Stimulated activated CD8-positive, alpha-beta memory T cell treated with anti-CD3 and anti-CD28 coated beads, Interleukin-4, amount 100 ng/mL, for 1 hour (primary cell): ENCODE data around the gene POLDIP2.

Experiments used
- DNase-seq, 2 donors: peaks; one replicate each; pipeline ENCODE4 v3.0.0-alpha.2; 2020; ENCODE audit warnings: low read depth in 2 of 2, low spot score in 1 of 2

Gene POLDIP2

GRCh38 chr17:28357061-28357900 lies at the start of gene POLDIP2:
Gene POLDIP2, minus strand, starts transcription at chr17:28357527. Its CDS starts 79 bp downstream, at chr17:28357448.
- peak; percentile 85 to 91 for DNase-seq

GRCh38 chr17:28406473-28406814 lies 49.1 kb upstream of the POLDIP2 start:
- DNase-seq: no peak

GRCh38 chr17:28405632-28406472 lies 48.5 kb upstream of the POLDIP2 start, which contains the start of gene SLC46A1:
Gene SLC46A1, minus strand, starts transcription at chr17:28406212. Its CDS starts 98 bp downstream, at chr17:28406114.
- DNase-seq: no peak

- DNase-seq: no peak
Measured at GRCh38 chr17:28404812-28405570, 47.7 kb upstream of the POLDIP2 start.

- no peak for DNase-seq
Measured at GRCh38 chr17:28404461-28404811, 47.1 kb upstream of the POLDIP2 start.

- no peak for DNase-seq
Measured at GRCh38 chr17:28404007-28404406, 46.7 kb upstream of the POLDIP2 start.

GRCh38 chr17:28402844-28403243 lies 45.5 kb upstream of the POLDIP2 start:
- no peak for DNase-seq

- no peak for DNase-seq
Measured at GRCh38 chr17:28402224-28402630, 44.9 kb upstream of the POLDIP2 start.

- no peak for DNase-seq
Measured at GRCh38 chr17:28399808-28400207, 42.5 kb upstream of the POLDIP2 start.

- DNase-seq: no peak
Measured at GRCh38 chr17:28398280-28398981, 41.1 kb upstream of the POLDIP2 start.

GRCh38 chr17:28397687-28398279 lies 40.5 kb upstream of the POLDIP2 start:
- DNase-seq: no peak

- DNase-seq: no peak
Measured at GRCh38 chr17:28397275-28397674, 39.9 kb upstream of the POLDIP2 start.

GRCh38 chr17:28396635-28397239 lies 39.4 kb upstream of the POLDIP2 start:
- DNase-seq: no peak

GRCh38 chr17:28395968-28396367 lies 38.6 kb upstream of the POLDIP2 start:
- no peak for DNase-seq

- DNase-seq: no peak
Measured at GRCh38 chr17:28395426-28395825, 38.1 kb upstream of the POLDIP2 start.

GRCh38 chr17:28394337-28395116 lies 37.2 kb upstream of the POLDIP2 start:
- DNase-seq: no peak

- DNase-seq: no peak
Measured at GRCh38 chr17:28392491-28392890, 35.2 kb upstream of the POLDIP2 start.

GRCh38 chr17:28391401-28391800 lies 34.1 kb upstream of the POLDIP2 start:
- DNase-seq: no peak

- DNase-seq: no peak
Measured at GRCh38 chr17:28390984-28391383, 33.7 kb upstream of the POLDIP2 start.
